ENCODE measurements around the gene SLC39A11. TPM values are rescaled to one million over a fixed set of nuclear protein-coding genes. Genes with fewer than 3 reads are reported as not detected.

SLC39A11 gene
- total RNA-seq, 1 experiment from 2014 or later, result 46.4 TPM

GRCh38 chr17:72883351-72883750, 209.1 kb downstream of the SLC39A11 start:
- H3K27ac ChIP-seq (ENCODE audit: low read depth, low read length), result no peak overlapping the region
- ChIA-PET POLR2A (no interaction called here), RAD21 (ENCODE audit: low non-redundant PET in 1 of 2, low total read pairs in 2 of 2, uncharacterized antibody in 2 of 2, unreplicated experiment in 2 of 2) (no interaction called here), CTCF (no interaction called here)
- no peak for TF ChIP-seq ELF1 (IDR thresholded peaks at IDR 0.05; ENCODE audit: borderline replicate concordance, low read depth)
- H3K9me3 ChIP-seq (ENCODE audit: control insufficient read depth in 1 of 2, insufficient read depth in 1 of 2, low read depth in 1 of 2, low read length in 2 of 2), result peaks cover 5 to 12% of the 10 kb centered on the region in 2 experiments; a peak in 2 of 4 replicates
- no peak overlapping the region for H3K9ac ChIP-seq (ENCODE audit: low read length)
- intact Hi-C loops (cut with micrococcal nuclease), result no loop called here
- ATAC-seq, result no peak
- 0 out of 4 replicates have a peak, but pooled peaks cover 0 to 6% of the 10 kb centered on the region in 2 experiments for H3K36me3 ChIP-seq (ENCODE audit: control insufficient read depth in 1 of 2, insufficient read depth in 2 of 2, low read length in 2 of 2)
- H3K4me3 ChIP-seq (replicated peaks in 1 of 2; ENCODE audit: low read depth in 1 of 2, low read length in 2 of 2), result no peak overlapping the region
- H3K4me2 ChIP-seq (ENCODE audit: low read length), result no peak overlapping the region
- BruUV-seq (replicated peaks), result no TSS peak
- no peaks in the 10 kb centered on the region for H4K20me1 ChIP-seq (ENCODE audit: insufficient read depth)
- H3K9me2 ChIP-seq (ENCODE audit: insufficient read depth), result no peaks in the 10 kb centered on the region
- no peaks in the 10 kb centered on the region for H3K27me3 ChIP-seq (ENCODE audit: insufficient read depth, low read length)
- H3K79me2 ChIP-seq (ENCODE audit: insufficient read depth, low read length), result no peaks in the 10 kb centered on the region
- no peak for DNase-seq (ENCODE audit: low read depth, low spot score)
- H2AFZ ChIP-seq (ENCODE audit: low read depth, low read length, poor library complexity, severe bottlenecking), result no peak overlapping the region
- no peaks in the 10 kb centered on the region for H3K4me1 ChIP-seq (ENCODE audit: control insufficient read depth in 1 of 2, insufficient read depth in 2 of 2, low read length in 2 of 2)

GRCh38 chr17:72882426-72882825, 210.1 kb downstream of the SLC39A11 start:
- H3K4me3 ChIP-seq (replicated peaks in 1 of 2; ENCODE audit: low read depth in 1 of 2, low read length in 2 of 2), result no peak overlapping the region
- intact Hi-C loops (cut with micrococcal nuclease), result no loop called here
- H3K9ac ChIP-seq (ENCODE audit: low read length), result no peak overlapping the region
- ChIA-PET CTCF (interaction anchor here (1.7 kb wide), 1 partner anchor 103 kb away, joined by 3 read pairs; no protein-coding TSS in a partner anchor), RAD21 (ENCODE audit: low non-redundant PET in 1 of 2, low total read pairs in 2 of 2, uncharacterized antibody in 2 of 2, unreplicated experiment in 2 of 2) (no interaction called here), POLR2A (no interaction called here)
- H3K27me3 ChIP-seq (ENCODE audit: insufficient read depth, low read length), result no peaks in the 10 kb centered on the region
- no peaks in the 10 kb centered on the region for H4K20me1 ChIP-seq (ENCODE audit: insufficient read depth)
- DNase-seq (ENCODE audit: low read depth, low spot score) (no peak), ATAC-seq (no peak)
- H3K27ac ChIP-seq (ENCODE audit: low read depth, low read length), result no peak overlapping the region
- H3K36me3 ChIP-seq (ENCODE audit: control insufficient read depth in 1 of 2, insufficient read depth in 2 of 2, low read length in 2 of 2), result 0 out of 4 replicates have a peak, but pooled peaks cover 0 to 6% of the 10 kb centered on the region in 2 experiments
- no peak overlapping the region for H3K4me2 ChIP-seq (ENCODE audit: low read length)
- no peaks in the 10 kb centered on the region for H3K4me1 ChIP-seq (ENCODE audit: control insufficient read depth in 1 of 2, insufficient read depth in 2 of 2, low read length in 2 of 2)
- peaks cover 5 to 13% of the 10 kb centered on the region in 2 experiments; a peak in 2 of 4 replicates for H3K9me3 ChIP-seq (ENCODE audit: control insufficient read depth in 1 of 2, insufficient read depth in 1 of 2, low read depth in 1 of 2, low read length in 2 of 2)
- H3K9me2 ChIP-seq (ENCODE audit: insufficient read depth), result no peaks in the 10 kb centered on the region
- TF ChIP-seq ZNF274 (IDR thresholded peaks at IDR 0.05; ENCODE audit: low read depth, low read length) (no peak), SP1 (IDR thresholded peaks at IDR 0.05; ENCODE audit: low read depth) (no peak), YY1 (IDR thresholded peaks at IDR 0.05; ENCODE audit: extremely low read depth, insufficient replicate concordance, low read depth, low read length) (no peak), ATF3 (IDR thresholded peaks at IDR 0.05) (no peak), EZH2 (IDR thresholded peaks at IDR 0.05) (no peak), SRF (IDR thresholded peaks at IDR 0.05; ENCODE audit: low read depth) (no peak), TCF7L2 (IDR thresholded peaks at IDR 0.05; ENCODE audit: borderline replicate concordance, extremely low read depth, insufficient read depth, insufficient read length) (no peak)
- TF ChIP-seq, protein P1, sequence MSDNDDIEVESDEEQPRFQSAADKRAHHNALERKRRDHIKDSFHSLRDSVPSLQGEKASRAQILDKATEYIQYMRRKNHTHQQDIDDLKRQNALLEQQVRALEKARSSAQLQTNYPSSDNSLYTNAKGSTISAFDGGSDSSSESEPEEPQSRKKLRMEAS (IDR thresholded peaks at IDR 0.05), result no peak
- TF ChIP-seq, protein P2, sequence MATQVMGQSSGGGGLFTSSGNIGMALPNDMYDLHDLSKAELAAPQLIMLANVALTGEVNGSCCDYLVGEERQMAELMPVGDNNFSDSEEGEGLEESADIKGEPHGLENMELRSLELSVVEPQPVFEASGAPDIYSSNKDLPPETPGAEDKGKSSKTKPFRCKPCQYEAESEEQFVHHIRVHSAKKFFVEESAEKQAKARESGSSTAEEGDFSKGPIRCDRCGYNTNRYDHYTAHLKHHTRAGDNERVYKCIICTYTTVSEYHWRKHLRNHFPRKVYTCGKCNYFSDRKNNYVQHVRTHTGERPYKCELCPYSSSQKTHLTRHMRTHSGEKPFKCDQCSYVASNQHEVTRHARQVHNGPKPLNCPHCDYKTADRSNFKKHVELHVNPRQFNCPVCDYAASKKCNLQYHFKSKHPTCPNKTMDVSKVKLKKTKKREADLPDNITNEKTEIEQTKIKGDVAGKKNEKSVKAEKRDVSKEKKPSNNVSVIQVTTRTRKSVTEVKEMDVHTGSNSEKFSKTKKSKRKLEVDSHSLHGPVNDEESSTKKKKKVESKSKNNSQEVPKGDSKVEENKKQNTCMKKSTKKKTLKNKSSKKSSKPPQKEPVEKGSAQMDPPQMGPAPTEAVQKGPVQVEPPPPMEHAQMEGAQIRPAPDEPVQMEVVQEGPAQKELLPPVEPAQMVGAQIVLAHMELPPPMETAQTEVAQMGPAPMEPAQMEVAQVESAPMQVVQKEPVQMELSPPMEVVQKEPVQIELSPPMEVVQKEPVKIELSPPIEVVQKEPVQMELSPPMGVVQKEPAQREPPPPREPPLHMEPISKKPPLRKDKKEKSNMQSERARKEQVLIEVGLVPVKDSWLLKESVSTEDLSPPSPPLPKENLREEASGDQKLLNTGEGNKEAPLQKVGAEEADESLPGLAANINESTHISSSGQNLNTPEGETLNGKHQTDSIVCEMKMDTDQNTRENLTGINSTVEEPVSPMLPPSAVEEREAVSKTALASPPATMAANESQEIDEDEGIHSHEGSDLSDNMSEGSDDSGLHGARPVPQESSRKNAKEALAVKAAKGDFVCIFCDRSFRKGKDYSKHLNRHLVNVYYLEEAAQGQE (IDR thresholded peaks at IDR 0.05; ENCODE audit: low read depth), result no peak
- BruUV-seq (replicated peaks), result no TSS peak
- H2AFZ ChIP-seq (ENCODE audit: low read depth, low read length, poor library complexity, severe bottlenecking), result no peak overlapping the region
- no peaks in the 10 kb centered on the region for H3K79me2 ChIP-seq (ENCODE audit: insufficient read depth, low read length)
